Breast epithelium (tissue), 3 donors: ENCODE data around the gene PDHX.

Source experiments
- CTCF ChIP-seq, 3 donors: fragments of 450-650 bp; IDR thresholded peaks; one replicate each; pipeline ENCODE4 v1.5.1; 2016 to 2017; ENCODE audit warnings: antibody characterized with exemption in 3 of 3, mild to moderate bottlenecking in 3 of 3, moderate library complexity in 3 of 3
- POLR2A ChIP-seq: fragments of 450-650 bp; IDR thresholded peaks from one replicate; pipeline ENCODE4 v1.6.1; 2016; ENCODE audit warnings: antibody characterized with exemption, mild to moderate bottlenecking, moderate library complexity
- POLR2AphosphoS5 ChIP-seq, 3 donors: sonication (generic); formaldehyde crosslinking; IDR thresholded peaks; one replicate each; pipeline ENCODE4 v1.6.1; 2017; ENCODE audit warnings: antibody characterized with exemption in 3 of 3

GRCh38 chr11:34870548-34871196 is 45.7 kb upstream of the PDHX start:
- TF ChIP-seq CTCF (IDR thresholded peaks at IDR 0.05) (no peak), POLR2AphosphoS5 (IDR thresholded peaks at IDR 0.05) (no peak), POLR2A (no peak)
